Neural progenitor cell (in vitro differentiated cells): Measurements from ENCODE around the gene G3BP1.

Experiments used
- CTCF ChIP-seq: fragments of 200-600 bp; sonication (generic); IDR thresholded peaks from 2 replicates; pipeline ENCODE4 v1.5.1; 2017; ENCODE audit warnings: antibody characterized with exemption, mild to moderate bottlenecking
- EZH2 ChIP-seq: fragments of 200-600 bp; sonication (generic); IDR thresholded peaks from 2 replicates; pipeline ENCODE4 v1.6.1; 2017; ENCODE audit warnings: antibody characterized with exemption, mild to moderate bottlenecking, moderate library complexity
- EZH2phosphoT487 ChIP-seq: fragments of 200-600 bp; sonication (generic); IDR thresholded peaks from 2 replicates; pipeline ENCODE4 v1.6.1; 2017; ENCODE audit warnings: antibody characterized with exemption

- TF ChIP-seq CTCF = no peak
- TF ChIP-seq EZH2phosphoT487 = no peak
- TF ChIP-seq EZH2 = no peak
Observed at GRCh38 chr5:151798674-151799073, 26.9 kb downstream of the G3BP1 start.
